ENCODE data around the gene DMGDH. TPM values are rescaled to one million over a fixed set of nuclear protein-coding genes. Genes with fewer than 3 reads are reported as not detected.

DMGDH gene
- total RNA-seq, 1 experiment from 2014 or later, result not detected

DNA sequence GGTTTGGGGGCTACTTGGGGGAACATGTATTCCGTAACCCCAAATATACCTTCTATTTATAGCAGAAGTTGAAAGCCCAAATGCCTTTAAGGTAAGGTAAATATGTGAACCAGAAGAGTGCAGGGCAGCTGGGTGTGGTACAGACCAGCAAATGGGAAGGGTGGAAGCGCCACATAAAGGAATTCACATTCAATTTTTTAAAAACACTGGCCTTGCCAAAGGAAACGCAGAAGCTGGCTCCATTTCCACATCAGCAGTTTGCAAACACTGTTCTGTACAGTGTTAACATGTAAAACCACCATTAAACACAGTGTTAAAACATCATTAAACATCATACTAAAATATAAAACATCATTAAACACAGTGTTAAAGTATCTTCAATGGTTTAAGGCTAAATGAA lies 38.6 kb upstream of the DMGDH start:
- no peak overlapping the region for H4K8ac ChIP-seq (replicated peaks; ENCODE audit: insufficient read length, low read depth, low read length)
- Mint-ChIP-seq H3K9me3 (no peaks in the 10 kb centered on the region), H3K4me3 (no peak overlapping the region), H3K27ac (no peak overlapping the region), H3K4me1 (peaks cover 7 to 9% of the 10 kb centered on the region in 2 experiments), H3K27me3 (ENCODE audit: low read depth) (peaks cover 32% of the 10 kb centered on the region), H3K36me3 (ENCODE audit: insufficient read depth in 1 of 3, low read depth in 3 of 3) (no peaks in the 10 kb centered on the region)
- no peaks in the 10 kb centered on the region; the same call in none of the 2 replicates for H3K4me1 ChIP-seq (ENCODE audit: insufficient read depth, low read length)
- no peak overlapping the region for H2AFZ ChIP-seq (ENCODE audit: low read length)
- no peak overlapping the region for H3K4me2 ChIP-seq (ENCODE audit: insufficient read depth, insufficient read length, low read length)
- H2BK12ac ChIP-seq (ENCODE audit: insufficient read length, low read depth, low read length), result no peak overlapping the region
- H4K20me1 ChIP-seq (ENCODE audit: control insufficient read depth, insufficient read depth, insufficient read length), result no peaks in the 10 kb centered on the region
- H3K9me3 ChIP-seq (ENCODE audit: control insufficient read depth, low read depth, low read length), result no peaks in the 10 kb centered on the region
- H3K79me1 ChIP-seq (ENCODE audit: insufficient read depth, low read depth, low read length, poor library complexity, severe bottlenecking), result no peaks in the 10 kb centered on the region
- no peak overlapping the region for H2AK5ac ChIP-seq (ENCODE audit: insufficient read length, low read length)
- no CpG with 5 or more reads among the region's 3 CpGs for WGBS (ENCODE audit: extremely low coverage, insufficient read length, low lambda C conversion rate)
- H3K56ac ChIP-seq (ENCODE audit: insufficient read length, low read depth, low read length), result no peak overlapping the region
- no peak for DNase-seq
- no peak overlapping the region for H3T11ph ChIP-seq (ENCODE audit: low read length)
- no peak overlapping the region for H3K18ac ChIP-seq (ENCODE audit: insufficient read length, low read depth, low read length)
- TF ChIP-seq, protein P1, sequence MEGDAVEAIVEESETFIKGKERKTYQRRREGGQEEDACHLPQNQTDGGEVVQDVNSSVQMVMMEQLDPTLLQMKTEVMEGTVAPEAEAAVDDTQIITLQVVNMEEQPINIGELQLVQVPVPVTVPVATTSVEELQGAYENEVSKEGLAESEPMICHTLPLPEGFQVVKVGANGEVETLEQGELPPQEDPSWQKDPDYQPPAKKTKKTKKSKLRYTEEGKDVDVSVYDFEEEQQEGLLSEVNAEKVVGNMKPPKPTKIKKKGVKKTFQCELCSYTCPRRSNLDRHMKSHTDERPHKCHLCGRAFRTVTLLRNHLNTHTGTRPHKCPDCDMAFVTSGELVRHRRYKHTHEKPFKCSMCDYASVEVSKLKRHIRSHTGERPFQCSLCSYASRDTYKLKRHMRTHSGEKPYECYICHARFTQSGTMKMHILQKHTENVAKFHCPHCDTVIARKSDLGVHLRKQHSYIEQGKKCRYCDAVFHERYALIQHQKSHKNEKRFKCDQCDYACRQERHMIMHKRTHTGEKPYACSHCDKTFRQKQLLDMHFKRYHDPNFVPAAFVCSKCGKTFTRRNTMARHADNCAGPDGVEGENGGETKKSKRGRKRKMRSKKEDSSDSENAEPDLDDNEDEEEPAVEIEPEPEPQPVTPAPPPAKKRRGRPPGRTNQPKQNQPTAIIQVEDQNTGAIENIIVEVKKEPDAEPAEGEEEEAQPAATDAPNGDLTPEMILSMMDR (conservative IDR thresholded peaks at IDR 0.05), result no peak
- no peak overlapping the region for H3K23ac ChIP-seq (ENCODE audit: insufficient read length, low read depth, low read length)
- no peak overlapping the region for H3K27ac ChIP-seq (ENCODE audit: insufficient read length, low read depth, low read length)
- H2BK120ac ChIP-seq (ENCODE audit: low read depth, low read length, poor library complexity, severe bottlenecking), result no peak overlapping the region
- H4K91ac ChIP-seq (ENCODE audit: insufficient read length, low read depth, low read length), result no peak overlapping the region
- H3K79me2 ChIP-seq (ENCODE audit: insufficient read depth, low read length), result no peaks in the 10 kb centered on the region
- peaks cover 13% of the 10 kb centered on the region; the same call in 1 of the 2 replicates for H3K27me3 ChIP-seq (ENCODE audit: insufficient read depth, low read length)
- peaks cover 11% of the 10 kb centered on the region for H3K23me2 ChIP-seq (ENCODE audit: insufficient read length, low read depth, low read length, poor library complexity, severe bottlenecking)
- H3K9ac ChIP-seq (ENCODE audit: extremely low read depth, insufficient read length, low read length), result no peak overlapping the region
- H2BK15ac ChIP-seq (ENCODE audit: low read depth, low read length), result no peak overlapping the region
- H3K14ac ChIP-seq (ENCODE audit: insufficient read depth, low read length), result no peak overlapping the region
- H4K5ac ChIP-seq (ENCODE audit: insufficient read length, low read depth, low read length), result no peak overlapping the region
- no peak overlapping the region for H2BK5ac ChIP-seq (ENCODE audit: insufficient read length, low read length)
- no peak overlapping the region for H3K4ac ChIP-seq (ENCODE audit: low read depth, low read length)
- no peak overlapping the region for H2BK20ac ChIP-seq (ENCODE audit: low read depth, low read length, poor library complexity, severe bottlenecking)

Data from H9 (cell line).